SK-N-SH (cell line): ENCODE measurements around the gene ADRA2A. TPM values are rescaled to one million over a fixed set of nuclear protein-coding genes. Genes with fewer than 3 reads are reported as not detected.

Experiments used
- CTCF ChIA-PET: fragments of 300-600, 350-600 bp; formaldehyde crosslinking; extraction: SDS; loops from one replicate; lab custom pipeline; 2021; lab: Yijun Ruan, JAX
- POLR2A ChIA-PET: fragments of 350-600 bp; sonication (Branson Sonifier 250); formaldehyde crosslinking; extraction: SDS; loops from one replicate; lab custom pipeline; 2020; ENCODE audit warnings: antibody characterized with exemption, inconsistent platforms; lab: Yijun Ruan, JAX
- DNase-seq: peaks from one replicate; pipeline ENCODE4 v3.0.0; 2012
- H2AFZ ChIP-seq: fragments of 200-600 bp; sonication (generic); 2 replicates; pipeline ENCODE4 v1.8.1; 2016; ENCODE audit warnings: antibody characterized with exemption, mild to moderate bottlenecking, low read depth
- H3F3A ChIP-seq: fragments of 200-600 bp; sonication (generic); replicated peaks from 2 replicates; pipeline ENCODE3; 2016; ENCODE audit warnings: antibody characterized with exemption, mild to moderate bottlenecking; ENCODE audit not compliant: insufficient read depth
- H3K27ac ChIP-seq, 2 experiments: fragments of 200-500 bp in 1 of 2; fragments of 200-600 bp in 1 of 2; sonication (Bioruptor generic) in 1 of 2; sonication (generic), shearing (Covaris generic) in 1 of 2; 2 replicates each; pipeline versions ENCODE4 v1.5.1 to v1.6.1; 2014 to 2016; ENCODE audit warnings: low read depth in 2 of 2, inconsistent platforms in 1 of 2, low read length in 1 of 2, mild to moderate bottlenecking in 1 of 2, mixed read lengths in 1 of 2
- H3K27me3 ChIP-seq: fragments of 200-600 bp; sonication (generic), shearing (Covaris generic); 2 replicates; pipeline ENCODE4 v1.6.1; 2016; ENCODE audit warnings: mixed run types; ENCODE audit not compliant: insufficient read depth
- H3K36me3 ChIP-seq, 2 experiments: fragments of 200-500 bp in 1 of 2; fragments of 200-600 bp in 1 of 2; sonication (Bioruptor generic) in 1 of 2; sonication (generic) in 1 of 2; replicated peaks in 1 of 2; 2 replicates each; pipeline versions ENCODE3 to v1.5.1; 2014 to 2016; ENCODE audit warnings: low read length in 1 of 2, mild to moderate bottlenecking in 1 of 2; ENCODE audit not compliant: insufficient read depth in 2 of 2, control insufficient read depth in 1 of 2
- H3K4me1 ChIP-seq, 2 experiments: fragments of 200-500 bp in 1 of 2; fragments of 200-600 bp in 1 of 2; sonication (Bioruptor generic) in 1 of 2; sonication (generic), shearing (Covaris generic) in 1 of 2; 2 replicates each; pipeline versions ENCODE4 v1.5.1 to v1.6.1; 2014 to 2016; ENCODE audit warnings: low read depth in 1 of 2, low read length in 1 of 2, mixed run types in 1 of 2; ENCODE audit not compliant: insufficient read depth in 2 of 2, control insufficient read depth in 1 of 2
- H3K4me2 ChIP-seq: fragments of 200-600 bp; sonication (generic), shearing (Covaris generic); 2 replicates; pipeline ENCODE4 v1.6.1; 2017; ENCODE audit warnings: mixed run types
- H3K4me3 ChIP-seq, 2 experiments: fragments of 200-500 bp in 1 of 2; fragments of 200-600 bp in 1 of 2; sonication (Bioruptor generic) in 1 of 2; sonication (generic), shearing (Covaris generic) in 1 of 2; 2 replicates each; pipeline versions ENCODE4 v1.5.1 to v1.8.1; 2014 to 2016; ENCODE audit warnings: low read depth in 2 of 2, inconsistent platforms in 1 of 2, low read length in 1 of 2, mild to moderate bottlenecking in 1 of 2, mixed read lengths in 1 of 2, moderate library complexity in 1 of 2
- H3K79me2 ChIP-seq: fragments of 200-600 bp; sonication (generic); 2 replicates; pipeline ENCODE4 v1.8.1; 2017; ENCODE audit warnings: mild to moderate bottlenecking; ENCODE audit not compliant: insufficient read depth
- H3K9ac ChIP-seq: fragments of 200-600 bp; sonication (generic); 2 replicates; pipeline ENCODE4 v1.6.1; 2017; ENCODE audit warnings: mixed run types
- H3K9me2 ChIP-seq: fragments of 200-600 bp; sonication (generic); 2 replicates; pipeline ENCODE4 v1.6.1; 2017; ENCODE audit warnings: mixed run types
- H3K9me3 ChIP-seq: fragments of 200-600 bp; sonication (generic); 2 replicates; pipeline ENCODE4 v1.6.1; 2017; ENCODE audit warnings: mixed run types, mild to moderate bottlenecking, moderate library complexity
- H4K20me1 ChIP-seq: fragments of 200-600 bp; sonication (generic); 2 replicates; pipeline ENCODE4 v1.6.1; 2017; ENCODE audit warnings: mild to moderate bottlenecking, mixed run types; ENCODE audit not compliant: insufficient read depth
- CTCF ChIP-seq: fragments of 200-600 bp; sonication (generic); IDR thresholded peaks from 2 replicates; pipeline ENCODE4 v1.6.1; 2017; ENCODE audit warnings: antibody characterized with exemption, mild to moderate bottlenecking, moderate library complexity
- ELF1 ChIP-seq: IDR thresholded peaks from 2 replicates; pipeline ENCODE4 v1.4.0; 2012
- FOSL2 ChIP-seq: IDR thresholded peaks from 2 replicates; pipeline ENCODE4 v1.4.0; 2012; ENCODE audit warnings: low read depth, mild to moderate bottlenecking, moderate library complexity, borderline replicate concordance
- FOXM1 ChIP-seq: IDR thresholded peaks from 2 replicates; pipeline ENCODE4 v1.4.0; 2012; ENCODE audit warnings: low read depth, mild to moderate bottlenecking
- IRF3 ChIP-seq: fragments of 150-350 bp; IDR thresholded peaks from 2 replicates; pipeline ENCODE4 v1.6.1; 2016; ENCODE audit warnings: mild to moderate bottlenecking, low read depth, low read length
- JUND ChIP-seq: IDR thresholded peaks from 2 replicates; pipeline ENCODE4 v1.4.0; 2012
- MEF2A ChIP-seq: IDR thresholded peaks from 2 replicates; pipeline ENCODE4 v1.4.0; 2012; ENCODE audit warnings: low read depth, borderline replicate concordance
- MXI1 ChIP-seq: IDR thresholded peaks from 2 replicates; pipeline ENCODE4 v1.6.1; 2012; ENCODE audit warnings: mild to moderate bottlenecking, low read depth, low read length, improper control_type of control experiment
- NRF1 ChIP-seq: IDR thresholded peaks from 2 replicates; pipeline ENCODE4 v1.6.1; 2012; ENCODE audit warnings: low read depth, mild to moderate bottlenecking, low read length
- POLR2AphosphoS5 ChIP-seq: IDR thresholded peaks from 2 replicates; pipeline ENCODE4 v1.6.1; 2012; ENCODE audit warnings: low read depth, low read length
- RCOR1 ChIP-seq: fragments of 150-350 bp; IDR thresholded peaks from 2 replicates; pipeline ENCODE4 v1.6.1; 2017; ENCODE audit warnings: antibody characterized with exemption, low read length
- REST ChIP-seq: IDR thresholded peaks from 2 replicates; pipeline ENCODE4 v1.6.1; 2012; ENCODE audit warnings: mild to moderate bottlenecking, low read depth, low read length, moderate library complexity
- SIN3A ChIP-seq: IDR thresholded peaks from 2 replicates; pipeline ENCODE4 v1.6.1; 2012; ENCODE audit warnings: low read depth, mild to moderate bottlenecking, low read length, moderate library complexity, borderline replicate concordance
- TAF1 ChIP-seq: IDR thresholded peaks from 2 replicates; pipeline ENCODE4 v1.6.1; 2012; ENCODE audit warnings: low read depth, mild to moderate bottlenecking, low read length, moderate library complexity, borderline replicate concordance
- USF1 ChIP-seq: IDR thresholded peaks from 2 replicates; pipeline ENCODE4 v1.4.0; 2012; ENCODE audit warnings: low read depth, borderline replicate concordance
- USF2 ChIP-seq: fragments of 150-350 bp; IDR thresholded peaks from 2 replicates; pipeline ENCODE4 v1.6.1; 2017; ENCODE audit warnings: antibody characterized with exemption, low read length, low read depth, borderline replicate concordance
- ZBTB33 ChIP-seq: IDR thresholded peaks from 2 replicates; pipeline ENCODE4 v1.4.0; 2012; ENCODE audit warnings: low read depth, borderline replicate concordance
- WGBS: methylation state at CpG from one replicate; pipeline ENCODE4 v1.1.6; 2017; ENCODE audit warnings: low lambda C conversion rate; 5-methylcytosine and 5-hydroxymethylcytosine counted together
- polyA plus RNA-seq, 3 experiments: library from polyadenylated mRNA; depleted of rRNA; stranded (reverse); fragments of >200 nt; gene quantifications; 2 replicates each; pipeline ENCODE4 v1.2.3, GENCODE V29; 2012

ADRA2A gene
- polyA plus RNA-seq, 1 of the 3 experiments (the other 2 are of a cell fraction) = 0.02 TPM

- no peaks in the 10 kb centered on the region for H3K9me2 ChIP-seq
- no peak overlapping the region for H2AFZ ChIP-seq
- POLR2A ChIA-PET = no interaction called here
- no peak overlapping the region for H3K9ac ChIP-seq
- no peak overlapping the region for H3K4me3 ChIP-seq
- no peaks in the 10 kb centered on the region for H3K9me3 ChIP-seq
- H3F3A ChIP-seq = no peaks in the 10 kb centered on the region
- TF ChIP-seq TAF1 (no peak), NRF1 (no peak), FOSL2 (no peak), ELF1 (no peak), FOXM1 (no peak), MEF2A (no peak), USF2 (no peak), MXI1 (no peak), POLR2AphosphoS5 (no peak)
- no peak for DNase-seq
- H4K20me1 ChIP-seq = no peaks in the 10 kb centered on the region
- H3K27me3 ChIP-seq = no peaks in the 10 kb centered on the region
- no peaks in the 10 kb centered on the region; a peak in 1 of 4 replicates for H3K4me1 ChIP-seq
- 15% methylated on average over 3 of the region's 3 CpGs for WGBS
- no peak overlapping the region for H3K4me2 ChIP-seq
- no peaks in the 10 kb centered on the region for H3K36me3 ChIP-seq
- CTCF ChIA-PET = interaction anchor here (1.8 to 3.0 kb wide), 2 partner anchors 10 to 1050 kb away, joined by 12 to 13 read pairs; partner anchors contain the start of gene ADRA2A
- H3K79me2 ChIP-seq = no peaks in the 10 kb centered on the region
- no peak overlapping the region for H3K27ac ChIP-seq
These were observed 9.7 kb downstream of the ADRA2A start for GRCh38 chr10:111086574-111086973.

GRCh38 chr10:111087331-111087756 lies 10.5 kb downstream of the ADRA2A start:
- Histone ChIP-seq H3K4me1 (no peaks in the 10 kb centered on the region; a peak in 1 of 4 replicates), H3F3A (no peaks in the 10 kb centered on the region), H3K4me2 (no peak overlapping the region), H2AFZ (no peak overlapping the region), H4K20me1 (no peaks in the 10 kb centered on the region), H3K27me3 (no peaks in the 10 kb centered on the region), H3K9ac (no peak overlapping the region), H3K36me3 (no peaks in the 10 kb centered on the region), H3K79me2 (no peaks in the 10 kb centered on the region), H3K27ac (no peak overlapping the region), H3K4me3 (no peak overlapping the region), H3K9me2 (no peaks in the 10 kb centered on the region), H3K9me3 (no peaks in the 10 kb centered on the region)
- CTCF ChIA-PET = interaction anchor here (1.5 to 3.7 kb wide), 3 partner anchors 11 to 1050 kb away, joined by 3 to 27 read pairs (median 13); partner anchors contain the start of gene ADRA2A
- 57% methylated on average over 11 of the region's 11 CpGs for WGBS
- DNase-seq = no peak
- POLR2A ChIA-PET = no interaction called here
- TF ChIP-seq CTCF (no peak), REST (no peak), USF1 (no peak), POLR2AphosphoS5 (no peak), RCOR1 (no peak), ZBTB33 (no peak), IRF3 (no peak), TAF1 (no peak), JUND (no peak), SIN3A (no peak)
